A172 (cell line): ENCODE measurements around the gene OGDH. TPM values are rescaled to one million over a fixed set of nuclear protein-coding genes. Genes with fewer than 3 reads are reported as not detected.
A peak's percentile ranks its signal among the peaks of the same experiment; 100 is the strongest.
"Not testable (repeated sequence)": the region's sequence is repeated elsewhere in the genome, so short reads cannot be mapped to it uniquely, and the experiment has no call there.

ENCODE experiments used
- DNase-seq: peaks from one replicate; pipeline ENCODE4 v3.0.0-alpha.2; 2015; ENCODE audit warnings: low spot score
- total RNA-seq: library from RNA; depleted of rRNA; stranded (reverse); fragments of >200 nt; shearing (Covaris generic); gene quantifications from 2 replicates; pipeline ENCODE4 v1.2.3, GENCODE V29; 2014

Gene OGDH
- total RNA-seq, 1 experiment from 2014 or later, result 84.1 TPM

GRCh38 chr7:44705434-44705833 lies 99.0 kb downstream of the OGDH start:
- no peak for DNase-seq

- no peak for DNase-seq
Observed at GRCh38 chr7:44706788-44707557, 100.5 kb downstream of the OGDH start.

- no peak for DNase-seq
Observed at GRCh38 chr7:44707558-44708230, 101.3 kb downstream of the OGDH start.

- DNase-seq, result no peak
Observed at GRCh38 chr7:44709011-44709915, 102.8 kb downstream of the OGDH start.

- DNase-seq, result no peak
Observed at GRCh38 chr7:44709945-44710596, 103.6 kb downstream of the OGDH start.

GRCh38 chr7:44711528-44711927 lies 105.1 kb downstream of the OGDH start:
- DNase-seq, result no peak

- DNase-seq, result no peak
Observed at GRCh38 chr7:44712012-44712411, 105.6 kb downstream of the OGDH start.

- DNase-seq, result no peak
Observed at GRCh38 chr7:44713141-44713540, 106.7 kb downstream of the OGDH start.

- DNase-seq, result no peak
Observed at GRCh38 chr7:44713680-44714335, 107.4 kb downstream of the OGDH start.

- DNase-seq, result no peak
Observed at GRCh38 chr7:44716205-44716604, 109.8 kb downstream of the OGDH start.

- no peak for DNase-seq
Observed at GRCh38 chr7:44720301-44720700, 113.9 kb downstream of the OGDH start.

GRCh38 chr7:44724276-44724675 lies 117.8 kb downstream of the OGDH start:
- no peak for DNase-seq

GRCh38 chr7:44726250-44726649 lies 119.8 kb downstream of the OGDH start:
- not testable (repeated sequence) for DNase-seq

- peak; percentile 90 for DNase-seq
Observed at GRCh38 chr7:44727158-44727936, 120.9 kb downstream of the OGDH start.

- DNase-seq, result no peak
Observed at GRCh38 chr7:44727937-44728262, 121.5 kb downstream of the OGDH start.

GRCh38 chr7:44729949-44730590 lies 123.6 kb downstream of the OGDH start:
- DNase-seq, result no peak

GRCh38 chr7:44732971-44733370 lies 126.5 kb downstream of the OGDH start:
- not testable (repeated sequence) for DNase-seq

- peak; percentile 91 for DNase-seq
Observed at GRCh38 chr7:44733708-44734481, 127.5 kb downstream of the OGDH start.
